VCaP (cell line): ENCODE measurements around the gene KCNMA1.

ENCODE experiments used
- H3K27ac ChIP-seq: fragments of 450-650 bp; 2 replicates; pipeline ENCODE4 v1.5.1; 2017
- TF ChIP-seq, protein P1 (sequence below): fragments of 450-650 bp; conservative IDR thresholded peaks from 2 replicates; pipeline ENCODE4 v1.5.1; 2017; ENCODE audit warnings: mild to moderate bottlenecking, moderate library complexity

Gene KCNMA1

DNA sequence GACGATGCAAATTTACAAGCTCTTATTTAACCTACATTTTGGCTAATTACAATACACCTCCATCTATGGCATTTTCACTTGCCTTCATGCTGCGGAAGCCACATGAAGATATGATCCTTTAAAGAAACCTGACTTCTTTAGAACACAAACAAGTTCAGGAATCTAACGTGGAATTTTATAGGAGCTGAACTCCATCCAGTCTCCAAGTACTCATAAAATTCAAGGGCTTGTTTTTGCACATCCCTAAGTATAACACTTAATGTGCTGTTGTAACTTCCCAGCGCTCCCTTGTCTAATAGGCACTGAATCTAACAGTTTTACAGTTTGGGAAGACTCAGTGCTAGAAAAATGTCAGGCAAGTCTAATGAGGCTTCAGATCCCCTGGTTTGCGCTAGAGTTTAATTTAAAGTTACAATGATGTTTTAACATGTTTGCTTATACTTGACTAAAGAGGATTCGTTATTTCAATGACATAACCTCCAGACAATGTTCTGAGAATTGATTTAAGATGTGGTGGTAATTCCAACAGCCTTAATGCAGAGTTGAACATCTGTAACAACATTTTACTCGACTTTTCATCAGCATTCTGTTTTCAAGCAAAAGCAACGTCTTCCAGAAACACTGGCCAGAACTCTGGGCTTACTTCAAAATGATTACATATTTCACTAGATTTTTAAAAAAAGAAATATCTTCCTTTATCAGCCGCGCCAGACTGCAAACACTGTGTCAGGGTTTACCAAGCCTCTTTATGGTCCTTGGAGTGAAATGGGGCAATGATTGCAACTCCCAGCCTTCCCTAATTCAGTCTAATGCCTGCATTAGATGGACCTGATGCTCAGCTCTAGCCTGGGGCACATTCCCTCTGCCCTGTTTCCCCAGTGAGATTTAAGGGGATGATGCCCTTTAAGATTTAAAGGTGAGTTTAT, 664.3 kb downstream of the KCNMA1 start:
- H3K27ac ChIP-seq: no peak overlapping the region
- TF ChIP-seq, protein P1, sequence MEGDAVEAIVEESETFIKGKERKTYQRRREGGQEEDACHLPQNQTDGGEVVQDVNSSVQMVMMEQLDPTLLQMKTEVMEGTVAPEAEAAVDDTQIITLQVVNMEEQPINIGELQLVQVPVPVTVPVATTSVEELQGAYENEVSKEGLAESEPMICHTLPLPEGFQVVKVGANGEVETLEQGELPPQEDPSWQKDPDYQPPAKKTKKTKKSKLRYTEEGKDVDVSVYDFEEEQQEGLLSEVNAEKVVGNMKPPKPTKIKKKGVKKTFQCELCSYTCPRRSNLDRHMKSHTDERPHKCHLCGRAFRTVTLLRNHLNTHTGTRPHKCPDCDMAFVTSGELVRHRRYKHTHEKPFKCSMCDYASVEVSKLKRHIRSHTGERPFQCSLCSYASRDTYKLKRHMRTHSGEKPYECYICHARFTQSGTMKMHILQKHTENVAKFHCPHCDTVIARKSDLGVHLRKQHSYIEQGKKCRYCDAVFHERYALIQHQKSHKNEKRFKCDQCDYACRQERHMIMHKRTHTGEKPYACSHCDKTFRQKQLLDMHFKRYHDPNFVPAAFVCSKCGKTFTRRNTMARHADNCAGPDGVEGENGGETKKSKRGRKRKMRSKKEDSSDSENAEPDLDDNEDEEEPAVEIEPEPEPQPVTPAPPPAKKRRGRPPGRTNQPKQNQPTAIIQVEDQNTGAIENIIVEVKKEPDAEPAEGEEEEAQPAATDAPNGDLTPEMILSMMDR: no peak

DNA sequence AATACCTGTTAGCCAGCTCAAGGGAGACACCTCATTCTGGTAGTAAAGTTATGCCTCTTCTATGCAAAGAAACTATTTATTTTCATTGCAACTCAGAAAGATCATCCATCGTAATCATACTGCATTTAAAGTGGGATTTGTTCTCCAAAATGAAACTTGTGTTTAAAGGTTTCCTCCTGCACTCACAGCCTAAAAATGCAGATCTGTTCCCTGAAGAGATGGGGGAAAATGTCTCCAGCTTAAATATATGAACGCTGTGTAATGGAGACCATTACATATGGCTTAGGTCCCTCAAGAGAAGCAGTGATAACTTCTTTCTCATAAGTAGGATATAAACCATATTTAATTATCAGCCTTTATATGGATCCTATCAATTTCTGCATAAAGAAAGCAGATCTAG, 665.1 kb downstream of the KCNMA1 start:
- TF ChIP-seq, protein P1: no peak
- no peak overlapping the region for H3K27ac ChIP-seq

DNA sequence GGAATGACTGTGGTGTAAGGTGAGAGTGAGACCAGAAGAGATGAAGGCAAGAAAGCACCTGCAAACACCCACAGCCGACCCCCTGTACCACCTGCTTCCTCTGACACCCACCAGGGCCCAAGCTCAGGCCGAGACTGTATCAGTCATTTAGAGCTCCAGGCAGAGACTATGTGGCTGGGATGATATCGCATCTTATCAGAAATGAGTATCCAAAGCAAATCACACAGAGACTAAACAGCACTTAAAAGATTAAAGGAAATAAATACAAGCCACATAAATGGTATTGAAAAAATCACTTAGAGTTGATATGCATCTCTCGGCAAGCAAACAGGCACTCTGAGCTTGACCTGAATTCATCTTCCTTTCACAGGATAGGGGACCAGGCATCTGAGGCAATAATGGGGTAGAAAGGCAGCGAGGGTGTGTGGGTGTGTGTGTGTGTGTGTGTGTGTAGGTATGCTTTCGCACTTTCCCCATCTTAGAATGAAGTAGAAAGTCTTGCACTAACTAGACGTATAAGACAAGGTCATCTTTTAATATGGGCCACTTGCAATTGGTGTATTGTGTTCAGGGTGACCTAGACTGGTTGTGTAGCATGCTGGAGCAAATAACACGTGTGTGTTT, 665.9 kb downstream of the KCNMA1 start:
- no peak overlapping the region for H3K27ac ChIP-seq
- TF ChIP-seq, protein P1: no peak

DNA sequence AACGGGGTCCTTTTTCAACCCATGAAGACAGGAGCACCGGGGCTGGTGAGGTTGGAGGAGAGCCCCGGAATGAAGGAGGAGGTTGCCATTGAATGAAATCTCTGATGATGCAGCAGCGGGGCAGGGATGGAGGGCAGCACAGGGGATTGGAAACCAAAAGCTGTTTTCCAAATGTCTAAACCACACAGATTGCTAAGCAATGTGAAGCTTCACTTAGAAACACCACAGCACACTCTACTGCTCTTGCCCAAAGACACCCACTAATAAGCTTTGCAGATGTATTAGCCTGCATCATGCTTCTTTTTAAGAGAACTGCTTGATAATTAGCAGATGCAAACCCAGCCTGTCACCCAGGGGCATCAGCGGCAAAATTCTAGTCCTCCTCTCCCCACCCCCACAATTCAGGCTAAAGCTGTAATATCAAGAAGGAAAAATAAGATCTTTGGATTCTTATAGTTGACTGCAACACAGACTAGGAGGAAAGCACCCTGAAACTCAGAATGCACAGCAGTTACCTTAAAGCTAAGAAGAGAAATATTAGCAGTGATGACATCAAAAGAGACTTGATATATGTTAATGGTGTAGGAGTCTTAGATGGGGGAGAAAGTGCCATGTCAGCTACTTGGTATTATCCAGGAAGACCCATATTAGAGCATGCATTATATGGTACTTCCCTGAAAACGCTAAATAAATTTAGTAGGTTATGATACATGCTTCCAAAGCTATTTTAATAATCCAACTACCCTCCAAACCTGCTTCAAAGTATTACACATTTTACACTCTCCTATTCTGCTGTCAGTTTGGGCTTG, 666.7 kb downstream of the KCNMA1 start:
- TF ChIP-seq, protein P1: no peak
- no peak overlapping the region for H3K27ac ChIP-seq

DNA sequence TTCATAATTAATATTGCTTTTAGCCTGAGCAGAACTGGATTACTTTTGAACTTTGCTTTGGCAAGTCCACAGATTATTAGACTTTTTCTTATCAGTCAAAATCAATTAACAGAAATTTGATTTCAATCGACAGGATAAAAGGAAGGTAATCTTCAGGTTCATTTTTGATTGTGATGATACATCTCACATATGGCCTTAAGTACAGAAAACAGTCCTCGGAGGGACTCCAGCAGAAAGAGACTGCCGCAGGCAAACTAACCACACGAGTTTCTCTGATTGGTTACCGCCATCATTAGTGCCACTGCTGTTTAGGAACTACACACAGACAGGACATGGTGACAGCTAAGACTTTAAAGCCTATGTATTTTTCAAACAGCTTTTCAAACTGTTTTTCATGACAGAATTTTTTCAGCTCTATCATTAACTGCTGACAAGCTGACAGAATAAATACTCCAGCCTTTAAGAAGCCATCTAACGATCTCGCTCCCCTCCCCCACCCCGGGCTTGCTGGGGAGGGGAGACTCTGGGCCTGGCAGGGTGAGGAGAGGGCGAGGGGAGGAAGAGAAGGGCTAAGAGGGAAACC, 668.2 kb downstream of the KCNMA1 start:
- H3K27ac ChIP-seq: no peak overlapping the region
- TF ChIP-seq, protein P1: no peak

DNA sequence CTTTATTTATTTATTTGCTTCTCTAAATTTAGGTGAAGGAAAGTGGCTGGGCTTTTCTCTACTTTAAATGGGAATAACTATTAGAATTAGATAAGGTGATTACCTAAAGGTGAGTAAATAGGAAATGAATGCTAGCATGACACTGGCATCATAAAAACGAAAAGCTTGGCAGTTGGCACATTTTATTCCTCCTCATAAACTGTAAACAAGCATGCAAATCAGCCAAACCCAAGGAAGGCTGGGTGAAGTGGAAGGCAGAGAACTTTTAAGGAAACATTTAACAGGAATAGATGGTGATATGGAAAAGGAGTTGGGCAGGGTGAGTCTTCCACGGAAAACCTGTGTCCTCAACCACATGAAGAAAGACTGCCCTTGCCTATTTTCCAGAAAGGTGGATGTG, 669.1 kb downstream of the KCNMA1 start:
- TF ChIP-seq, protein P1: no peak
- no peak overlapping the region for H3K27ac ChIP-seq
